Measurements from ENCODE around the gene RSRC2. TPM values are rescaled to one million over a fixed set of nuclear protein-coding genes. Genes with fewer than 3 reads are reported as not detected.
"Not testable (repeated sequence)": the region's sequence is repeated elsewhere in the genome, so short reads cannot be mapped to it uniquely, and the experiment has no call there.

RSRC2 gene
- total RNA-seq, 3 donors from 2014 or later = 57.3 to 72.5 (median 60.4) TPM

- peaks cover 16% of the 10 kb centered on the region for H3K4me1 ChIP-seq (ENCODE audit: low read depth)
- DNase-seq = peak; percentile 97 to 99 (median 99)
- peaks cover 12% of the 10 kb centered on the region for H3K36me3 ChIP-seq (ENCODE audit: low read depth)
- H3K9me3 ChIP-seq = no peaks in the 10 kb centered on the region
- peak within 1 kb of the TSS; percentile 76 for H3K4me3 ChIP-seq
- intact Hi-C loops (cut with DNase I, micrococcal nuclease) = no loop called here
- ATAC-seq = peak; percentile 98
- peak; percentile 23 for TF ChIP-seq CTCF (IDR thresholded peaks at IDR 0.05)
Measured at GRCh38 chr12:122500685-122501488, 25.8 kb downstream of the RSRC2 start, which contains the start of gene ZCCHC8. Gene ZCCHC8 (minus strand): TSS chr12:122500932. CDS start chr12:122500840, 92 bp downstream.

GRCh38 chr12:122499991-122500684 is 26.6 kb downstream of the RSRC2 start:
- peaks cover 16% of the 10 kb centered on the region for H3K4me1 ChIP-seq (ENCODE audit: low read depth)
- DNase-seq = peak; percentile 56 to 75 (median 73)
- intact Hi-C loops (cut with DNase I, micrococcal nuclease) = no loop called here
- peak; percentile 65 for ATAC-seq
- no peaks in the 10 kb centered on the region for H3K9me3 ChIP-seq
- peaks cover 4% of the 10 kb centered on the region for H3K36me3 ChIP-seq (ENCODE audit: low read depth)
- no peak for TF ChIP-seq CTCF (IDR thresholded peaks at IDR 0.05)
- peak overlapping the region; percentile 76 for H3K4me3 ChIP-seq

- DNase-seq (no peak), ATAC-seq (no peak)
- TF ChIP-seq CTCF (IDR thresholded peaks at IDR 0.05) = no peak
- no peaks in the 10 kb centered on the region for H3K36me3 ChIP-seq (ENCODE audit: low read depth)
- H3K9me3 ChIP-seq = no peaks in the 10 kb centered on the region
- H3K4me1 ChIP-seq (ENCODE audit: low read depth) = peaks cover 16% of the 10 kb centered on the region
- intact Hi-C loops (cut with DNase I, micrococcal nuclease) = no loop called here
- no peak overlapping the region for H3K4me3 ChIP-seq
Measured at GRCh38 chr12:122495258-122495657, 31.5 kb downstream of the RSRC2 start.

GRCh38 chr12:122493222-122493621 is 33.5 kb downstream of the RSRC2 start:
- DNase-seq; H3K9me3 ChIP-seq; H3K4me1 ChIP-seq (ENCODE audit: low read depth); intact Hi-C loops (cut with DNase I, micrococcal nuclease); ATAC-seq; H3K36me3 ChIP-seq (ENCODE audit: low read depth); H3K4me3 ChIP-seq: not testable (repeated sequence)

GRCh38 chr12:122491991-122492390 is 34.7 kb downstream of the RSRC2 start:
- Histone ChIP-seq H3K9me3 (no peaks in the 10 kb centered on the region), H3K36me3 (ENCODE audit: low read depth) (peaks cover 11% of the 10 kb centered on the region), H3K4me3 (no peak overlapping the region), H3K4me1 (ENCODE audit: low read depth) (no peaks in the 10 kb centered on the region)
- no peak for DNase-seq
- no peak for ATAC-seq
- no peak for TF ChIP-seq CTCF (IDR thresholded peaks at IDR 0.05)
- intact Hi-C loops (cut with DNase I, micrococcal nuclease) = no loop called here

GRCh38 chr12:122489038-122489437 is 37.7 kb downstream of the RSRC2 start:
- no peaks in the 10 kb centered on the region for H3K4me1 ChIP-seq (ENCODE audit: low read depth)
- no peaks in the 10 kb centered on the region for H3K9me3 ChIP-seq
- peaks cover 11% of the 10 kb centered on the region for H3K36me3 ChIP-seq (ENCODE audit: low read depth)
- TF ChIP-seq CTCF (IDR thresholded peaks at IDR 0.05) = no peak
- no peak overlapping the region for H3K4me3 ChIP-seq
- DNase-seq (no peak), ATAC-seq (no peak)
- intact Hi-C loops (cut with DNase I, micrococcal nuclease) = no loop called here

GRCh38 chr12:122487807-122488206 is 38.9 kb downstream of the RSRC2 start:
- intact Hi-C loops (cut with DNase I, micrococcal nuclease); ATAC-seq; H3K4me3 ChIP-seq; DNase-seq; H3K4me1 ChIP-seq (ENCODE audit: low read depth); H3K9me3 ChIP-seq: not testable (repeated sequence)
- H3K36me3 ChIP-seq (ENCODE audit: low read depth) = peaks cover 11% of the 10 kb centered on the region

Data from mucosa of descending colon (tissue), 3 donors.